ENCODE measurements around the gene ALOX5.
A peak's percentile ranks its signal among the peaks of the same experiment; 100 is the strongest.

Gene ALOX5

GRCh38 chr10:45425621-45426563, 51.9 kb downstream of the ALOX5 start:
- DNase-seq = peak; percentile 43

- DNase-seq = no peak
These were observed 53.4 kb downstream of the ALOX5 start for GRCh38 chr10:45427262-45427969.

GRCh38 chr10:45427970-45428366, 54.0 kb downstream of the ALOX5 start:
- DNase-seq = no peak

- DNase-seq = no peak
These were observed 54.8 kb downstream of the ALOX5 start for GRCh38 chr10:45428611-45429510.

GRCh38 chr10:45429790-45430189, 55.8 kb downstream of the ALOX5 start:
- no peak for DNase-seq

GRCh38 chr10:45432113-45432512, 58.1 kb downstream of the ALOX5 start:
- no peak for DNase-seq

- no peak for DNase-seq
These were observed 58.9 kb downstream of the ALOX5 start for GRCh38 chr10:45432700-45433472.

- DNase-seq = no peak
These were observed 59.9 kb downstream of the ALOX5 start for GRCh38 chr10:45433716-45434469.

GRCh38 chr10:45437587-45438465, 63.8 kb downstream of the ALOX5 start:
- peak; percentile 51 for DNase-seq

GRCh38 chr10:45438466-45439090, 64.6 kb downstream of the ALOX5 start:
- no peak for DNase-seq

GRCh38 chr10:45439365-45439764, 65.3 kb downstream of the ALOX5 start:
- no peak for DNase-seq

- no peak for DNase-seq
These were observed 65.9 kb downstream of the ALOX5 start for GRCh38 chr10:45439873-45440272.

GRCh38 chr10:45440511-45441062, 66.6 kb downstream of the ALOX5 start:
- no peak for DNase-seq

- no peak for DNase-seq
These were observed 67.5 kb downstream of the ALOX5 start for GRCh38 chr10:45441239-45442190.

- no peak for DNase-seq
These were observed 68.2 kb downstream of the ALOX5 start for GRCh38 chr10:45442251-45442650.

GRCh38 chr10:45442662-45443061, 68.6 kb downstream of the ALOX5 start:
- DNase-seq = no peak

- no peak for DNase-seq
These were observed 69.3 kb downstream of the ALOX5 start for GRCh38 chr10:45443101-45444009.

Measured in GF-D8 (cell line).